Effector memory CD4-positive, alpha-beta T cell (primary cell): ENCODE measurements around the gene LUM.

ENCODE experiments used
- DNase-seq, 3 donors: peaks; one replicate each; pipeline ENCODE4 v3.0.0-alpha.2; 2020
- H3K27ac ChIP-seq: 2 replicates; pipeline ENCODE4 v1.7.0; 2013; ENCODE audit warnings: mild to moderate bottlenecking, low read length, moderate library complexity; ENCODE audit not compliant: insufficient read depth, poor library complexity, severe bottlenecking
- H3K27me3 ChIP-seq: replicated peaks from 2 replicates; pipeline ENCODE4 v1.7.0; 2013; ENCODE audit warnings: mild to moderate bottlenecking, low read length; ENCODE audit not compliant: insufficient read depth, control insufficient read depth, poor library complexity, severe bottlenecking
- H3K36me3 ChIP-seq: 2 replicates; pipeline ENCODE4 v1.7.0; 2013; ENCODE audit warnings: mild to moderate bottlenecking, low read length, moderate library complexity; ENCODE audit not compliant: control insufficient read depth, insufficient read depth
- H3K4me1 ChIP-seq: 2 replicates; pipeline ENCODE4 v1.7.0; 2013; ENCODE audit warnings: low read length, mild to moderate bottlenecking; ENCODE audit not compliant: control insufficient read depth, insufficient read depth, poor library complexity, severe bottlenecking
- H3K4me3 ChIP-seq: 2 replicates; pipeline ENCODE4 v1.7.0; 2013; ENCODE audit warnings: low read length, low read depth, mild to moderate bottlenecking; ENCODE audit not compliant: insufficient read depth, poor library complexity, severe bottlenecking
- H3K9me3 ChIP-seq: 2 replicates; pipeline ENCODE4 v1.7.0; 2013; ENCODE audit warnings: mild to moderate bottlenecking, low read length, moderate library complexity; ENCODE audit not compliant: control insufficient read depth

The LUM gene

GRCh38 chr12:91078501-91078900 is 32.8 kb downstream of the LUM start:
- Histone ChIP-seq H3K36me3 (no peaks in the 10 kb centered on the region), H3K27ac (no peak overlapping the region), H3K4me1 (no peaks in the 10 kb centered on the region), H3K9me3 (no peaks in the 10 kb centered on the region), H3K4me3 (no peak overlapping the region), H3K27me3 (no peaks in the 10 kb centered on the region)
- DNase-seq = no peak

- no peak overlapping the region for H3K27ac ChIP-seq
- no peak for DNase-seq
- H3K4me1 ChIP-seq = no peaks in the 10 kb centered on the region
- H3K36me3 ChIP-seq = no peaks in the 10 kb centered on the region
- no peak overlapping the region for H3K4me3 ChIP-seq
- no peaks in the 10 kb centered on the region for H3K9me3 ChIP-seq
- no peaks in the 10 kb centered on the region for H3K27me3 ChIP-seq
Observed at GRCh38 chr12:91077228-91077954, 33.9 kb downstream of the LUM start.

- H3K4me3 ChIP-seq = no peak overlapping the region
- no peaks in the 10 kb centered on the region for H3K9me3 ChIP-seq
- DNase-seq = no peak
- H3K27ac ChIP-seq = no peak overlapping the region
- H3K36me3 ChIP-seq = no peaks in the 10 kb centered on the region
- no peaks in the 10 kb centered on the region for H3K4me1 ChIP-seq
- H3K27me3 ChIP-seq = no peaks in the 10 kb centered on the region
Observed at GRCh38 chr12:91074851-91075250, 36.4 kb downstream of the LUM start.

GRCh38 chr12:91074154-91074709 is 37.1 kb downstream of the LUM start:
- H3K9me3 ChIP-seq = no peaks in the 10 kb centered on the region
- H3K27ac ChIP-seq = no peak overlapping the region
- no peaks in the 10 kb centered on the region for H3K27me3 ChIP-seq
- H3K36me3 ChIP-seq = no peaks in the 10 kb centered on the region
- H3K4me3 ChIP-seq = no peak overlapping the region
- H3K4me1 ChIP-seq = no peaks in the 10 kb centered on the region
- DNase-seq = no peak

- H3K4me1 ChIP-seq = no peaks in the 10 kb centered on the region
- H3K9me3 ChIP-seq = no peaks in the 10 kb centered on the region
- no peaks in the 10 kb centered on the region for H3K27me3 ChIP-seq
- H3K4me3 ChIP-seq = no peak overlapping the region
- DNase-seq = no peak
- no peak overlapping the region for H3K27ac ChIP-seq
- no peaks in the 10 kb centered on the region for H3K36me3 ChIP-seq
Observed at GRCh38 chr12:91073426-91073825, 37.9 kb downstream of the LUM start.

- Histone ChIP-seq H3K4me3 (no peak overlapping the region), H3K27ac (no peak overlapping the region), H3K9me3 (no peaks in the 10 kb centered on the region), H3K36me3 (no peaks in the 10 kb centered on the region), H3K4me1 (no peaks in the 10 kb centered on the region), H3K27me3 (no peaks in the 10 kb centered on the region)
- DNase-seq = no peak
Observed at GRCh38 chr12:91072931-91073330, 38.4 kb downstream of the LUM start.

- no peaks in the 10 kb centered on the region for H3K36me3 ChIP-seq
- no peak overlapping the region for H3K27ac ChIP-seq
- H3K27me3 ChIP-seq = no peaks in the 10 kb centered on the region
- H3K4me1 ChIP-seq = no peaks in the 10 kb centered on the region
- no peak overlapping the region for H3K4me3 ChIP-seq
- no peaks in the 10 kb centered on the region for H3K9me3 ChIP-seq
- DNase-seq = no peak
Observed at GRCh38 chr12:91070936-91071335, 40.4 kb downstream of the LUM start.

GRCh38 chr12:91065396-91065795 is 45.9 kb downstream of the LUM start:
- Histone ChIP-seq H3K27me3 (no peaks in the 10 kb centered on the region), H3K27ac (no peak overlapping the region), H3K36me3 (no peaks in the 10 kb centered on the region), H3K4me3 (no peak overlapping the region), H3K9me3 (no peaks in the 10 kb centered on the region), H3K4me1 (no peaks in the 10 kb centered on the region)
- no peak for DNase-seq

- DNase-seq = no peak
- Histone ChIP-seq H3K27me3 (no peaks in the 10 kb centered on the region), H3K36me3 (no peaks in the 10 kb centered on the region), H3K9me3 (no peaks in the 10 kb centered on the region), H3K4me3 (no peak overlapping the region), H3K27ac (no peak overlapping the region), H3K4me1 (no peaks in the 10 kb centered on the region)
Observed at GRCh38 chr12:91064640-91065039, 46.7 kb downstream of the LUM start.

- H3K27ac ChIP-seq = no peak overlapping the region
- H3K36me3 ChIP-seq = no peaks in the 10 kb centered on the region
- H3K4me1 ChIP-seq = no peaks in the 10 kb centered on the region
- no peaks in the 10 kb centered on the region for H3K9me3 ChIP-seq
- DNase-seq = no peak
- H3K4me3 ChIP-seq = no peak overlapping the region
- H3K27me3 ChIP-seq = no peaks in the 10 kb centered on the region
Observed at GRCh38 chr12:91061091-91061490, 50.2 kb downstream of the LUM start.
